K562 (cell line): ENCODE data around the gene GARIN5B. TPM values are rescaled to one million over a fixed set of nuclear protein-coding genes. Genes with fewer than 3 reads are reported as not detected.

ENCODE experiments used
- BACH1 ChIP-seq: fragments of 200-800 bp; sonication (Bioruptor generic); IDR thresholded peaks from 2 replicates; pipeline ENCODE4 v1.6.1; 2016; ENCODE audit warnings: missing genetic modification characterization, missing compliant biosample characterization
- CCAR2 ChIP-seq: fragments of 200-400 bp; formaldehyde crosslinking; IDR thresholded peaks from 2 replicates; pipeline ENCODE4 v1.6.1; 2017; ENCODE audit warnings: mild to moderate bottlenecking, low read depth, low read length
- EP400 ChIP-seq: fragments of 450-650 bp; IDR thresholded peaks from 2 replicates; pipeline ENCODE4 v1.6.1; 2017; ENCODE audit warnings: antibody characterized with exemption, mild to moderate bottlenecking, moderate library complexity
- ESRRB ChIP-seq: fragments of 250-450 bp; sonication (Bioruptor Pico); IDR thresholded peaks from 2 replicates; pipeline ENCODE4 v1.5.0; 2020; ENCODE audit warnings: mild to moderate bottlenecking, moderate library complexity, borderline replicate concordance
- ETV1 ChIP-seq: fragments of 450-650 bp; conservative IDR thresholded peaks from 2 replicates; pipeline ENCODE4 v1.6.1; 2016; ENCODE audit warnings: missing genetic modification characterization, control low read depth, low read depth, missing compliant biosample characterization
- ETV6 ChIP-seq, 3 experiments: fragments of 150-350 bp in 1 of 3; sonication (generic) in 1 of 3; formaldehyde crosslinking in 1 of 3; IDR thresholded peaks; 2 replicates each; pipeline versions ENCODE4 v1.6.1 to v1.8.0; 2014 to 2022; ENCODE audit warnings: borderline replicate concordance in 2 of 3, low read depth in 2 of 3, antibody characterized with exemption in 1 of 3, low read length in 1 of 3, mild to moderate bottlenecking in 1 of 3, missing genetic modification reagents in 1 of 3
- FOXA1 ChIP-seq: fragments of 450-650 bp; IDR thresholded peaks from 2 replicates; pipeline ENCODE4 v1.6.1; 2016; ENCODE audit warnings: mild to moderate bottlenecking, borderline replicate concordance
- HCFC1 ChIP-seq: IDR thresholded peaks from 2 replicates; pipeline ENCODE4 v1.6.1; 2012; ENCODE audit warnings: low read depth, low read length, improper control_type of control experiment
- HMGN3 ChIP-seq: IDR thresholded peaks from 2 replicates; pipeline ENCODE4 v1.6.1; 2011; ENCODE audit warnings: borderline replicate concordance, low read depth, mild to moderate bottlenecking, mixed read lengths, low read length; ENCODE audit not compliant: insufficient read length; ENCODE audit errors: extremely low read depth
- MCM5 ChIP-seq: fragments of 450-650 bp; IDR thresholded peaks from 2 replicates; pipeline ENCODE4 v1.6.1; 2016; ENCODE audit warnings: low read depth
- RFX7 ChIP-seq: fragments of 250-450 bp; sonication (Bioruptor Pico); IDR thresholded peaks from 2 replicates; pipeline ENCODE4 v1.5.1; 2021; ENCODE audit warnings: mild to moderate bottlenecking
- TAF1 ChIP-seq: IDR thresholded peaks from 2 replicates; pipeline ENCODE4 v1.6.1; 2011; ENCODE audit warnings: mild to moderate bottlenecking, low read length, moderate library complexity; ENCODE audit not compliant: insufficient read depth, control insufficient read depth, severe bottlenecking; ENCODE audit errors: extremely low read depth
- ZBTB8A ChIP-seq: fragments of 450-650 bp; IDR thresholded peaks from 2 replicates; pipeline ENCODE4 v1.6.1; 2018; ENCODE audit warnings: mild to moderate bottlenecking, moderate library complexity; ENCODE audit not compliant: partially characterized antibody
- ZFPM2 ChIP-seq: fragments of 250-450 bp; sonication (Bioruptor Pico); IDR thresholded peaks from 2 replicates; pipeline ENCODE4 v1.5.1; 2022; ENCODE audit warnings: mild to moderate bottlenecking
- ZNF121 ChIP-seq: sonication (generic); formaldehyde crosslinking; conservative IDR thresholded peaks from 2 replicates; pipeline ENCODE4 v1.8.0; 2022; ENCODE audit warnings: missing genetic modification reagents
- ZNF764 ChIP-seq: fragments of 250-450 bp; sonication (Bioruptor Pico); IDR thresholded peaks from 2 replicates; pipeline ENCODE4 v1.4.0; 2020; ENCODE audit warnings: low read depth, mild to moderate bottlenecking, moderate library complexity
- polyA plus RNA-seq, 8 experiments: library from polyadenylated mRNA; depleted of rRNA in 4 of 8; stranded (reverse) in 5 of 8; unstranded in 3 of 8; fragments of >200 nt; fragmentation: Nextera tagmentation in 2 of 8; fragmentation: Illumina TruSeq in 1 of 8; extraction: Ambion mirVana in 2 of 8; extraction: Trizol in 1 of 8; gene quantifications; 2 replicates each; pipeline versions ENCODE4 v1.2.1 to v1.2.3, GENCODE V29; 2011 to 2014; ENCODE audit warnings: inconsistent platforms in 1 of 8, missing spikeins in 1 of 8
- total RNA-seq, 7 experiments: library from RNA; depleted of rRNA in 6 of 7; stranded (reverse); fragments of >200 nt in 6 of 7; fragmentation: Illumina TruSeq in 2 of 7; extraction: Trizol in 2 of 7; gene quantifications; 2 replicates each; pipeline versions ENCODE4 v1.2.1 to v1.2.3, GENCODE V29; 2011 to 2021; ENCODE audit warnings: low replicate concordance in 1 of 7
- TF ChIP-seq, protein P1 (sequence below), 2 experiments: fragments of 450-650 bp; formaldehyde crosslinking in 1 of 2; IDR thresholded peaks; 2 replicates each; pipeline versions ENCODE4 v1.4.0 to v1.6.1; 2014 to 2020; ENCODE audit warnings: mild to moderate bottlenecking in 2 of 2, borderline replicate concordance in 1 of 2, low read depth in 1 of 2
- TF ChIP-seq, protein P2 (sequence below), 2 experiments: fragments of 450-650 bp; IDR thresholded peaks; 2 replicates each; pipeline ENCODE4 v1.6.1; 2016

GARIN5B gene
- total and polyA plus RNA-seq, 9 of the 15 experiments (the other 6 are each of a cell fraction or from before 2014, with no cell fraction given), result not detected

DNA sequence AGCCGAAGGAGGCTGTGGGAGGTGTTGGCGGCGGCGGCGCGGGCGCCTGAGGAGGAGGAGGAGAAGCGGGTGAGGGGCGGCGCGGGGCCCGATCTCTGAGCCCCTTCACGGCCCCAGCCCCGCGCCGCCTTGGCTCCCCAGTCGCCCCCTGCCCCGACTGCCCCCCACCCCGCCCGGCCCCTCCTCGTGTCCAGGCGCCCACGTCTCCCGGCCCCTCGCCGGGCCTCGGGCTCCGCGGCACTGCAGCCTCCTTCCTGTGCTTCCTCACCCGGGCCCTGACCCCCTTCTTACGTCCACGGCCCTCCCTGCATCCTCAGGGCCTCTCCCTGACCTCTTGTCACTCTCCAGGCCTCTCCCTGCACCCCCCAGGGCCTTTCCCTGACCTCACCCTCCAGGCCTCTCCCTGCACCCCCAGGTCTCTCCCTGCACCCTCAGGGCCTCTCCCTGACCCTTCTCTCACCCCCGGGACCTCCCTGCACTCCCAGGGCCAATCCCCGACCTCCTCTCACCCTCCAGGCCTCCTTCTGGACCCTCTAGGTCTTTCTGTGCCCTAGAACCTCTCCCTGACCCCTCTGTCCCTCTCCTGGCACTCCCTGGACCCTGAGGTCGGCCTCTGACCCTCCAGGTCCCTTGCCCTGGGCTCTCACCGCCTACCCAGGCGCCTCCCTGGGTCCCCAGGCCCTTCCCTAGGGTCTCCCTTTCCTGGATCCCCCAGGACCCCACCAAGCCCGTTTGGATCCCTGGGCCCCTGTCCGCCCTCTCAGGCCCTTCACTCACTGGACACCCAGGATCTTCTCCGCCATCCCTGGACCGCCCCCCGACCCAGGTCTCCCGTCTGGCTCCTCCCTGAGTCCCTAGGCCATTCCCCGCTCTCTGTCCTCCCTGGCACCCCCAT lies 22.9 kb downstream of the GARIN5B start (continued):
- TF ChIP-seq ETV6 (IDR thresholded peaks at IDR 0.05; ENCODE audit: borderline replicate concordance in 1 of 2, low read depth in 2 of 2, low read length in 1 of 2) (no peak), ETV6 (CRISPR knock-in tag; IDR thresholded peaks at IDR 0.05; ENCODE audit: borderline replicate concordance) (no peak), ZNF121 (CRISPR knock-in tag) (no peak), ZNF764 (CRISPR knock-in tag) (no peak), ZBTB8A (no peak), RFX7 (CRISPR knock-in tag) (no peak), FOXA1 (no peak), TAF1 (no peak), CCAR2 (no peak), EP400 (peak; percentile 11; the same call in 1 of the 2 replicates), BACH1 (tag) (no peak), MCM5 (no peak), HMGN3 (peak; percentile 79), HCFC1 (no peak), ESRRB (no peak), ZFPM2 (no peak), ETV1 (tag) (no peak)
- TF ChIP-seq, protein P1, sequence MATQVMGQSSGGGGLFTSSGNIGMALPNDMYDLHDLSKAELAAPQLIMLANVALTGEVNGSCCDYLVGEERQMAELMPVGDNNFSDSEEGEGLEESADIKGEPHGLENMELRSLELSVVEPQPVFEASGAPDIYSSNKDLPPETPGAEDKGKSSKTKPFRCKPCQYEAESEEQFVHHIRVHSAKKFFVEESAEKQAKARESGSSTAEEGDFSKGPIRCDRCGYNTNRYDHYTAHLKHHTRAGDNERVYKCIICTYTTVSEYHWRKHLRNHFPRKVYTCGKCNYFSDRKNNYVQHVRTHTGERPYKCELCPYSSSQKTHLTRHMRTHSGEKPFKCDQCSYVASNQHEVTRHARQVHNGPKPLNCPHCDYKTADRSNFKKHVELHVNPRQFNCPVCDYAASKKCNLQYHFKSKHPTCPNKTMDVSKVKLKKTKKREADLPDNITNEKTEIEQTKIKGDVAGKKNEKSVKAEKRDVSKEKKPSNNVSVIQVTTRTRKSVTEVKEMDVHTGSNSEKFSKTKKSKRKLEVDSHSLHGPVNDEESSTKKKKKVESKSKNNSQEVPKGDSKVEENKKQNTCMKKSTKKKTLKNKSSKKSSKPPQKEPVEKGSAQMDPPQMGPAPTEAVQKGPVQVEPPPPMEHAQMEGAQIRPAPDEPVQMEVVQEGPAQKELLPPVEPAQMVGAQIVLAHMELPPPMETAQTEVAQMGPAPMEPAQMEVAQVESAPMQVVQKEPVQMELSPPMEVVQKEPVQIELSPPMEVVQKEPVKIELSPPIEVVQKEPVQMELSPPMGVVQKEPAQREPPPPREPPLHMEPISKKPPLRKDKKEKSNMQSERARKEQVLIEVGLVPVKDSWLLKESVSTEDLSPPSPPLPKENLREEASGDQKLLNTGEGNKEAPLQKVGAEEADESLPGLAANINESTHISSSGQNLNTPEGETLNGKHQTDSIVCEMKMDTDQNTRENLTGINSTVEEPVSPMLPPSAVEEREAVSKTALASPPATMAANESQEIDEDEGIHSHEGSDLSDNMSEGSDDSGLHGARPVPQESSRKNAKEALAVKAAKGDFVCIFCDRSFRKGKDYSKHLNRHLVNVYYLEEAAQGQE (IDR thresholded peaks at IDR 0.05; ENCODE audit: borderline replicate concordance), result no peak
- TF ChIP-seq, protein P1 (CRISPR knock-in tag; IDR thresholded peaks at IDR 0.05; ENCODE audit: low read depth), result no peak
- TF ChIP-seq, protein P2, sequence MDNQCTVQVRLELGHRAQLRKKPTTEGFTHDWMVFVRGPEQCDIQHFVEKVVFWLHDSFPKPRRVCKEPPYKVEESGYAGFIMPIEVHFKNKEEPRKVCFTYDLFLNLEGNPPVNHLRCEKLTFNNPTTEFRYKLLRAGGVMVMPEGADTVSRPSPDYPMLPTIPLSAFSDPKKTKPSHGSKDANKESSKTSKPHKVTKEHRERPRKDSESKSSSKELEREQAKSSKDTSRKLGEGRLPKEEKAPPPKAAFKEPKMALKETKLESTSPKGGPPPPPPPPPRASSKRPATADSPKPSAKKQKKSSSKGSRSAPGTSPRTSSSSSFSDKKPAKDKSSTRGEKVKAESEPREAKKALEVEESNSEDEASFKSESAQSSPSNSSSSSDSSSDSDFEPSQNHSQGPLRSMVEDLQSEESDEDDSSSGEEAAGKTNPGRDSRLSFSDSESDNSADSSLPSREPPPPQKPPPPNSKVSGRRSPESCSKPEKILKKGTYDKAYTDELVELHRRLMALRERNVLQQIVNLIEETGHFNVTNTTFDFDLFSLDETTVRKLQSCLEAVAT (IDR thresholded peaks at IDR 0.05), result no peak
